IMR-90 (cell line): ENCODE measurements around the gene MSMP. TPM values are rescaled to one million over a fixed set of nuclear protein-coding genes. Genes with fewer than 3 reads are reported as not detected.

ENCODE experiments used
- ATAC-seq: fragments of 200-7000 bp; cut with Tn5 transposase; 2 replicates; pipeline ENCODE4 v1.9.1; 2020; ENCODE audit warnings: low read depth, mild to moderate bottlenecking, moderate library complexity
- BruUV-seq: library from RNA; stranded (reverse); fragments of 400-500 nt; replicated peaks from 2 replicates; lab custom pipeline; 2021; lab: Mats Ljungman, UMichigan
- CTCF ChIA-PET: fragments of 300-600 bp; formaldehyde crosslinking; extraction: SDS; loops from one replicate; lab custom pipeline; 2021; ENCODE audit warnings: antibody characterized with exemption; lab: Yijun Ruan, JAX
- POLR2A ChIA-PET: fragments of 300-600 bp; sonication (Branson Sonifier 250); formaldehyde crosslinking; loops from one replicate; lab custom pipeline; 2022; ENCODE audit warnings: antibody characterized with exemption; ENCODE audit not compliant: unreplicated experiment; lab: Charles Lee
- DNase-seq: peaks from one replicate; pipeline ENCODE4 v3.0.0; 2013
- H2AFZ ChIP-seq: replicated peaks from 2 replicates; pipeline ENCODE3; 2013; ENCODE audit warnings: low read length, mild to moderate bottlenecking; ENCODE audit not compliant: poor library complexity
- H2AK5ac ChIP-seq: 2 replicates; pipeline ENCODE4 v1.6.1; 2013; ENCODE audit warnings: low read depth, low read length, inconsistent platforms
- H2AK9ac ChIP-seq: replicated peaks from 2 replicates; pipeline ENCODE3; 2013; ENCODE audit warnings: mild to moderate bottlenecking, low read depth, low read length, moderate library complexity; ENCODE audit not compliant: poor library complexity
- H2BK120ac ChIP-seq: 2 replicates; pipeline ENCODE4 v1.6.1; 2013; ENCODE audit warnings: low read depth, low read length, inconsistent platforms
- H2BK15ac ChIP-seq: 3 replicates; pipeline ENCODE4 v1.6.1; 2013; ENCODE audit warnings: low read depth, low read length, inconsistent platforms
- H2BK20ac ChIP-seq: 2 replicates; pipeline ENCODE4 v1.6.1; 2013; ENCODE audit warnings: low read depth, mild to moderate bottlenecking, inconsistent platforms, low read length, moderate library complexity
- H2BK5ac ChIP-seq: 2 replicates; pipeline ENCODE4 v1.6.1; 2013; ENCODE audit warnings: mild to moderate bottlenecking, low read depth, low read length, inconsistent platforms; ENCODE audit not compliant: poor library complexity, severe bottlenecking
- H3K14ac ChIP-seq: replicated peaks from 2 replicates; pipeline ENCODE4 v1.6.1; 2013; ENCODE audit warnings: low read depth, low read length, inconsistent platforms
- H3K18ac ChIP-seq: 2 replicates; pipeline ENCODE4 v1.6.1; 2013; ENCODE audit warnings: low read depth, low read length, control low read depth
- H3K23ac ChIP-seq: 2 replicates; pipeline ENCODE4 v1.6.1; 2013; ENCODE audit warnings: low read depth, low read length, inconsistent platforms
- H3K27ac ChIP-seq: 2 replicates; pipeline ENCODE4 v1.5.1; 2013; ENCODE audit warnings: mild to moderate bottlenecking, control low read depth, low read length; ENCODE audit not compliant: insufficient read depth
- H3K27me3 ChIP-seq: 2 replicates; pipeline ENCODE4 v1.6.1; 2013; ENCODE audit warnings: low read length; ENCODE audit not compliant: control insufficient read depth, insufficient read depth
- H3K36me3 ChIP-seq: 2 replicates; pipeline ENCODE4 v1.6.1; 2013; ENCODE audit warnings: low read length, mixed read lengths; ENCODE audit not compliant: control insufficient read depth, insufficient read depth
- H3K4ac ChIP-seq: 2 replicates; pipeline ENCODE4 v1.6.1; 2013; ENCODE audit warnings: low read depth, low read length, inconsistent platforms
- H3K4me1 ChIP-seq: 2 replicates; pipeline ENCODE4 v1.6.1; 2013; ENCODE audit warnings: low read length, mixed read lengths; ENCODE audit not compliant: control insufficient read depth, insufficient read depth
- H3K4me2 ChIP-seq: 2 replicates; pipeline ENCODE4 v1.6.1; 2013; ENCODE audit warnings: low read depth, mild to moderate bottlenecking, control low read depth, low read length, moderate library complexity
- H3K4me3 ChIP-seq: 2 replicates; pipeline ENCODE4 v1.5.1; 2013; ENCODE audit warnings: low read depth, mild to moderate bottlenecking, control low read depth, low read length, moderate library complexity; ENCODE audit not compliant: insufficient read depth
- H3K56ac ChIP-seq: 2 replicates; pipeline ENCODE4 v1.6.1; 2013; ENCODE audit warnings: low read length, inconsistent platforms; ENCODE audit not compliant: insufficient read depth; ENCODE audit errors: extremely low read depth
- H3K79me1 ChIP-seq, 2 experiments: 2 replicates each; pipeline ENCODE4 v1.6.1; 2013; ENCODE audit warnings: low read length in 2 of 2, inconsistent platforms in 1 of 2, low read depth in 1 of 2
- H3K9ac ChIP-seq: 2 replicates; pipeline ENCODE4 v1.6.1; 2013; ENCODE audit warnings: low read depth, low read length, control low read depth
- H3K9me1 ChIP-seq: 2 replicates; pipeline ENCODE4 v1.6.1; 2013; ENCODE audit warnings: low read length, inconsistent platforms; ENCODE audit not compliant: insufficient read depth
- H3K9me3 ChIP-seq: 2 replicates; pipeline ENCODE4 v1.6.1; 2013; ENCODE audit warnings: low read length; ENCODE audit not compliant: control insufficient read depth, insufficient read depth
- H4K20me1 ChIP-seq: 2 replicates; pipeline ENCODE4 v1.6.1; 2013; ENCODE audit warnings: low read length, inconsistent platforms; ENCODE audit not compliant: insufficient read depth
- H4K5ac ChIP-seq: 2 replicates; pipeline ENCODE4 v1.6.1; 2013; ENCODE audit warnings: mild to moderate bottlenecking, low read depth, low read length, control low read depth
- H4K8ac ChIP-seq, 2 experiments: 2 replicates each; pipeline ENCODE4 v1.6.1; 2013; ENCODE audit warnings: low read depth in 2 of 2, low read length in 2 of 2, control low read depth in 1 of 2, inconsistent platforms in 1 of 2
- H4K91ac ChIP-seq: 2 replicates; pipeline ENCODE4 v1.6.1; 2013; ENCODE audit warnings: low read depth, low read length, inconsistent platforms; ENCODE audit not compliant: insufficient read depth
- BHLHE40 ChIP-seq: fragments of 150-350 bp; IDR thresholded peaks from 2 replicates; pipeline ENCODE4 v1.6.1; 2016; ENCODE audit warnings: mild to moderate bottlenecking, low read depth, low read length
- MAZ ChIP-seq: IDR thresholded peaks from 2 replicates; pipeline ENCODE4 v1.6.1; 2012; ENCODE audit warnings: low read depth, mild to moderate bottlenecking, low read length, improper control_type of control experiment, moderate library complexity, borderline replicate concordance
- MXI1 ChIP-seq: IDR thresholded peaks from 2 replicates; pipeline ENCODE4 v1.6.1; 2012; ENCODE audit warnings: low read depth, mild to moderate bottlenecking, low read length, moderate library complexity, borderline replicate concordance
- NFE2L2 ChIP-seq: fragments of 150-350 bp; IDR thresholded peaks from 2 replicates; pipeline ENCODE4 v1.6.1; 2016; ENCODE audit warnings: low read depth, mild to moderate bottlenecking, low read length
- POLR2A ChIP-seq: IDR thresholded peaks from 2 replicates; pipeline ENCODE4 v1.6.1; 2012; ENCODE audit warnings: mild to moderate bottlenecking, low read depth, low read length
- RAD21 ChIP-seq: IDR thresholded peaks from 2 replicates; pipeline ENCODE4 v1.6.1; 2012; ENCODE audit warnings: low read length, improper control_type of control experiment
- RCOR1 ChIP-seq: IDR thresholded peaks from 2 replicates; pipeline ENCODE4 v1.6.1; 2012; ENCODE audit warnings: mild to moderate bottlenecking, low read length, improper control_type of control experiment; ENCODE audit not compliant: insufficient replicate concordance
- RFX5 ChIP-seq: IDR thresholded peaks from 2 replicates; pipeline ENCODE4 v1.8.0; 2012; ENCODE audit warnings: low read depth, mild to moderate bottlenecking, low read length, moderate library complexity
- SMC3 ChIP-seq: fragments of 150-350 bp; IDR thresholded peaks from 2 replicates; pipeline ENCODE4 v1.6.1; 2016; ENCODE audit warnings: low read depth, mild to moderate bottlenecking, antibody characterized with exemption, low read length, moderate library complexity
- WGBS, 2 experiments: methylation state at CpG; one replicate each; pipeline versions ENCODE4 v1.1.5 to v1.1.7; 2013; ENCODE audit warnings: missing lambda C conversion rate in 2 of 2; ENCODE audit not compliant: insufficient read length in 1 of 2; ENCODE audit errors: extremely low coverage in 2 of 2; 5-methylcytosine and 5-hydroxymethylcytosine counted together
- dilution Hi-C: fragments of 300-500 bp; cut with HindIII; formaldehyde crosslinking; loops from one replicate; pipeline ENCODE4 v1.14.3; 2018; ENCODE audit warnings: low sequenced_read_pairs; ENCODE audit not compliant: unreplicated experiment
- in situ Hi-C: fragments of 300-500 bp; cut with MboI; formaldehyde crosslinking; loops from 3 replicates; pipeline ENCODE4 v1.14.3; 2019; ENCODE audit warnings: low sequenced_read_pairs, inconsistent platforms, mixed read lengths
- intact Hi-C: fragments of 100-400 bp; cut with micrococcal nuclease; formaldehyde crosslinking; loops from 2 replicates; pipeline ENCODE4 v1.10.0; 2022
- polyA plus RNA-seq, 3 experiments: library from polyadenylated mRNA; depleted of rRNA; stranded (reverse); fragments of >200 nt; gene quantifications; 2 replicates each; pipeline ENCODE4 v1.2.3, GENCODE V29; 2012; ENCODE audit warnings: low replicate concordance in 1 of 3
- total RNA-seq: library from RNA; depleted of rRNA; stranded (reverse); fragments of >200 nt; gene quantifications from 2 replicates; pipeline ENCODE4 v1.2.3, GENCODE V29; 2012
- TF ChIP-seq, protein P1 (sequence below): conservative IDR thresholded peaks from 2 replicates; pipeline ENCODE4 v1.5.1; 2012; ENCODE audit warnings: mild to moderate bottlenecking, low read depth, low read length, improper control_type of control experiment
- TF ChIP-seq, protein P2 (sequence below): fragments of 150-350 bp; IDR thresholded peaks from 2 replicates; pipeline ENCODE4 v1.6.1; 2016; ENCODE audit warnings: low read depth, mild to moderate bottlenecking, low read length, moderate library complexity, borderline replicate concordance

Gene MSMP
- total and polyA plus RNA-seq, 2 of the 4 experiments (the other 2 are of a cell fraction), result not detected

DNA sequence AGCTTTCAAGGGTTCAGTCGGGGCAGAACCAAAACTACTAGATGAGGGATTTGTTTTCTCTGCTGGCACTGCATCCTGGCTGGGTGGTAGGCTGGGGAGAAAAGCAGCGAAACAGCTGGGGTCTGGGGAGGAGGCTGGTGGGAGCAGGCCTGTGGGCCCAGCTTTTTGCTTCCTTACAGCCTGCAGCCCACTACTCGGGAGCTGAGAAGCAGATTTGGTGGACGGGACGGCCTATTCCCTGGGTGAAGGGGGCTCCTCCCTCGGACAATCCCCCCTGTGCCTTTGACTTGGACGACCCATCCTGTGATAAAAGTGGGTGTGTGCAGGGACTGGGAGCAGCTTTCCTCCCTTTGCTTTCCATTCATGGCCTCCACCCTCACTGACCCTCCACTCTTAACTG, 46.5 kb upstream of the MSMP start:
- POLR2A ChIA-PET, result no interaction called here
- no peak overlapping the region for H3K18ac ChIP-seq
- WGBS, 2 experiments, result 80% methylated on average over 1 of the region's 7 CpGs; no CpG with 5 or more reads in 1 of the 2 experiments
- no TSS peak for BruUV-seq
- no peak overlapping the region for H2AK5ac ChIP-seq
- dilution Hi-C loops (no loop called here), intact Hi-C loops (no loop called here), in situ Hi-C loops (no loop called here)
- no peak overlapping the region for H2BK120ac ChIP-seq
- H2BK20ac ChIP-seq, result no peak overlapping the region
- DNase-seq (no peak), ATAC-seq (no peak)
- no peak overlapping the region for H2BK5ac ChIP-seq
- no peak overlapping the region for H4K8ac ChIP-seq
- H4K5ac ChIP-seq, result no peak overlapping the region
- no peak overlapping the region for H2AFZ ChIP-seq
- no peak overlapping the region for H3K4me2 ChIP-seq
- no peak overlapping the region for H3K23ac ChIP-seq
- H3K9ac ChIP-seq, result no peak overlapping the region
- no peak overlapping the region for H3K4me3 ChIP-seq
- H4K20me1 ChIP-seq, result no peaks in the 10 kb centered on the region
- H3K27ac ChIP-seq, result no peak overlapping the region
- H3K56ac ChIP-seq, result no peak overlapping the region
- peaks cover 28% of the 10 kb centered on the region for H3K36me3 ChIP-seq
- no peaks in the 10 kb centered on the region; the same call in 1 of the 2 replicates for H3K4me1 ChIP-seq
- H3K4ac ChIP-seq, result no peak overlapping the region
- no peaks in the 10 kb centered on the region for H3K27me3 ChIP-seq
- no peak overlapping the region for H4K91ac ChIP-seq
- H3K9me3 ChIP-seq, result no peaks in the 10 kb centered on the region
- H3K14ac ChIP-seq, result no peak overlapping the region
- CTCF ChIA-PET, result no interaction called here
- peaks cover 26% of the 10 kb centered on the region for H3K9me1 ChIP-seq
- H2AK9ac ChIP-seq, result no peak overlapping the region
- no peak overlapping the region for H2BK15ac ChIP-seq
- H3K79me1 ChIP-seq, result peaks cover 5 to 28% of the 10 kb centered on the region in 2 experiments; a peak in 3 of 4 replicates
- TF ChIP-seq, protein P1, sequence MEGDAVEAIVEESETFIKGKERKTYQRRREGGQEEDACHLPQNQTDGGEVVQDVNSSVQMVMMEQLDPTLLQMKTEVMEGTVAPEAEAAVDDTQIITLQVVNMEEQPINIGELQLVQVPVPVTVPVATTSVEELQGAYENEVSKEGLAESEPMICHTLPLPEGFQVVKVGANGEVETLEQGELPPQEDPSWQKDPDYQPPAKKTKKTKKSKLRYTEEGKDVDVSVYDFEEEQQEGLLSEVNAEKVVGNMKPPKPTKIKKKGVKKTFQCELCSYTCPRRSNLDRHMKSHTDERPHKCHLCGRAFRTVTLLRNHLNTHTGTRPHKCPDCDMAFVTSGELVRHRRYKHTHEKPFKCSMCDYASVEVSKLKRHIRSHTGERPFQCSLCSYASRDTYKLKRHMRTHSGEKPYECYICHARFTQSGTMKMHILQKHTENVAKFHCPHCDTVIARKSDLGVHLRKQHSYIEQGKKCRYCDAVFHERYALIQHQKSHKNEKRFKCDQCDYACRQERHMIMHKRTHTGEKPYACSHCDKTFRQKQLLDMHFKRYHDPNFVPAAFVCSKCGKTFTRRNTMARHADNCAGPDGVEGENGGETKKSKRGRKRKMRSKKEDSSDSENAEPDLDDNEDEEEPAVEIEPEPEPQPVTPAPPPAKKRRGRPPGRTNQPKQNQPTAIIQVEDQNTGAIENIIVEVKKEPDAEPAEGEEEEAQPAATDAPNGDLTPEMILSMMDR, result no peak
- TF ChIP-seq POLR2A, result no peak
- TF ChIP-seq RCOR1, result no peak
- TF ChIP-seq MXI1, result no peak
- TF ChIP-seq, protein P2, sequence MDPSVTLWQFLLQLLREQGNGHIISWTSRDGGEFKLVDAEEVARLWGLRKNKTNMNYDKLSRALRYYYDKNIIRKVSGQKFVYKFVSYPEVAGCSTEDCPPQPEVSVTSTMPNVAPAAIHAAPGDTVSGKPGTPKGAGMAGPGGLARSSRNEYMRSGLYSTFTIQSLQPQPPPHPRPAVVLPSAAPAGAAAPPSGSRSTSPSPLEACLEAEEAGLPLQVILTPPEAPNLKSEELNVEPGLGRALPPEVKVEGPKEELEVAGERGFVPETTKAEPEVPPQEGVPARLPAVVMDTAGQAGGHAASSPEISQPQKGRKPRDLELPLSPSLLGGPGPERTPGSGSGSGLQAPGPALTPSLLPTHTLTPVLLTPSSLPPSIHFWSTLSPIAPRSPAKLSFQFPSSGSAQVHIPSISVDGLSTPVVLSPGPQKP, result no peak
- no peak for TF ChIP-seq NFE2L2
- TF ChIP-seq SMC3, result no peak
- TF ChIP-seq MAZ, result no peak
- no peak for TF ChIP-seq RFX5
- TF ChIP-seq BHLHE40, result no peak
- no peak for TF ChIP-seq RAD21
